Measurements from ENCODE around the gene CALR. TPM values are rescaled to one million over a fixed set of nuclear protein-coding genes. Genes with fewer than 3 reads are reported as not detected.
"Not testable (repeated sequence)": the region's sequence is repeated elsewhere in the genome, so short reads cannot be mapped to it uniquely, and the experiment has no call there.

Gene CALR
- total RNA-seq, 1 experiment from 2014 or later: 1,088 TPM

DNA sequence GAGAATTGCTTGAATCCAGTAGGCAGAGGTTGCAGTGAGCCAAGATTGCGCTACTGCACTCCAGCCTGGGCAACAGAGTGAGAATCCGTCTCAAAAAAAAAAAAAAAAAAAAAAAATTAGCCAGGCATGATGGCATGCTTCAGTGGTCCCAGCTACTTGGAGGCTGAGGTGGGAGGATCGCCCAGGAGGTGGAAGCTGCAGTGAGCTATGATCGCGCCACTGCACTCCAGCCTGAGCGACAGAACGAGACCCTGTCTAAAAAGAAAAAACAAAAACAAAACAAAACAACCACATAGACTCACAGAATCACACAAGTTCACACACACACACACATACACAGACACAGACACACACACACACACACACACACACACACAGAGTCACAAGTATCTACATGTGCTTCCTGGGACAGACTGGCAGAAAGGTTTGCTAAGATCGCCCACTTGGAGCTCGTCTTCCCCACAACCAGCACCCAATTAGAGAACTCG, 48.1 kb upstream of the CALR start:
- TF ChIP-seq NFATC4 (CRISPR knock-in tag; IDR thresholded peaks at IDR 0.05): 0 out of 2 replicates have a peak, but pooled peaks have one; percentile 49
- TF ChIP-seq ZNF671 (CRISPR knock-in tag; IDR thresholded peaks at IDR 0.05): 0 out of 2 replicates have a peak, but pooled peaks have one; percentile 38
- H3K36me3 Mint-ChIP-seq: peaks cover 20% of the 10 kb centered on the region
- peaks cover 22% of the 10 kb centered on the region for H3K4me1 Mint-ChIP-seq
- H3K4me3 Mint-ChIP-seq: peak overlapping the region; percentile 99
- peaks cover 20% of the 10 kb centered on the region for H3K27me3 Mint-ChIP-seq (ENCODE audit: low read depth)
- ChIA-PET POLR2A (interaction anchor here (0.6 to 2.4 kb wide), 23 partner anchors 8 to 1658 kb away, joined by 3 to 27 read pairs (median 4); partner anchors contain the start of genes CALR, DNASE2, FARSA and GET3), CTCF (interaction anchor here (0.6 to 3.4 kb wide), 18 partner anchors 8 to 211 kb away, joined by 3 to 33 read pairs (median 4); partner anchors contain the start of genes FARSA and RAD23A)
- peak overlapping the region; percentile 96 for H3K27ac Mint-ChIP-seq
- not testable (repeated sequence) for H3K9me3 Mint-ChIP-seq; ATAC-seq; DNase-seq (ENCODE audit: low spot score)

DNA sequence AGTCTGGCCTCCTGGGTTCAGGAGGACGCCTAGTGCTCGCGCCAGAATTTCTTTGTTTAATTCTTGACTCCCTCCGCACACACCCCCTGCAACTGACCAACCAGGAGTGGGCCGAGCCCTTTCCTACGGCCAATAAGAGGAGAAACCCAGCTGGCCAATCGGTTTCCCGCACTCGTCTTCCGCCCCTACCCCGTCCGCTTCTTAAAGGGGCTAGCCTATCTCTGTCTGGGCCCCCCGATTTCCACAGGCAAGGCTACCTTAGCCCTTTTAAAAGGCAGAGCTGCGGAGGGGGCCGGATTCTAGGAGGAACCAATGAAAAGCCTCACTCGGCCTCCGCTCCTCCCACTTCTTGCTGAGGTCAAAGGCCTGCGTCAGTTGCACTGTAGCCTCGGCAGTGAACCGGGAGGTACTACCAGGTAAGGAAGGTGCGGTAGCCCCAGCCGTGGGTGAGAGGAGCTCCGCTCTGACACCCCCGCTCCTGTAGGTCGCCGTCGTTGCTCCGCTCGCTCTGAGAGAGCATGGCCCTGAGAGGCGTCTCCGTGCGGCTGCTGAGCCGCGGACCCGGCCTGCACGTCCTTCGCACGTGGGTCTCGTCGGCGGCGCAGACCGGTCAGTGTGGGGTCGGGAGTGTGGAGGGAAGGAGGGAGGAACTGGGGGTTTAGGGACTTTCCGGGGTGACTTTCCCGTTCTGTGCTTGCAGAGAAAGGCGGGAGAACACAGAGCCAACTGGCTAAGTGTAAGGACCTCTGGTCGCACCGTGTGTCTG, 47.4 kb upstream of the CALR start, which contains the start of gene GCDH:
Gene GCDH, plus strand, starts transcription at position 374 of the 766 bp plus-strand sequence. Its CDS starts 145 bp downstream, at position 519.
- H3K27me3 Mint-ChIP-seq (ENCODE audit: low read depth): peaks cover 20% of the 10 kb centered on the region
- peaks cover 20% of the 10 kb centered on the region for H3K36me3 Mint-ChIP-seq
- H3K9me3 Mint-ChIP-seq: no peaks in the 10 kb centered on the region
- ChIA-PET CTCF (interaction anchor here (0.6 to 3.4 kb wide), 18 partner anchors 9 to 210 kb away, joined by 3 to 33 read pairs (median 4); partner anchors contain the start of gene RAD23A), POLR2A (interaction anchor here (0.6 to 2.4 kb wide), 25 partner anchors 8 to 1657 kb away, joined by 3 to 27 read pairs (median 3); partner anchors contain the start of genes CALR, DNASE2, FARSA and GET3)
- H3K4me1 Mint-ChIP-seq: peaks cover 22% of the 10 kb centered on the region
- H3K4me3 Mint-ChIP-seq: peak within 1 kb of the TSS; percentile 99
- peak; percentile 96 for ATAC-seq
- peak within 1 kb of the TSS; percentile 96 for H3K27ac Mint-ChIP-seq
- peak; percentile 98 for DNase-seq (ENCODE audit: low spot score)
- TF ChIP-seq MXD4 (CRISPR knock-in tag; IDR thresholded peaks at IDR 0.05; ENCODE audit: borderline replicate concordance) (no peak), ZNF263 (CRISPR knock-in tag; IDR thresholded peaks at IDR 0.05; ENCODE audit: low read depth) (no peak), SMAD4 (CRISPR knock-in tag; IDR thresholded peaks at IDR 0.05) (no peak), TCF7 (CRISPR knock-in tag; IDR thresholded peaks at IDR 0.05; ENCODE audit: low read depth) (no peak), IRF2 (CRISPR knock-in tag; IDR thresholded peaks at IDR 0.05; ENCODE audit: borderline replicate concordance, low read depth) (no peak), ZNF138 (CRISPR knock-in tag; conservative IDR thresholded peaks at IDR 0.05) (no peak), ZNF317 (CRISPR knock-in tag; IDR thresholded peaks at IDR 0.05; ENCODE audit: borderline replicate concordance, low read depth) (no peak), SOX15 (CRISPR knock-in tag; IDR thresholded peaks at IDR 0.05) (no peak), NR2C2 (CRISPR knock-in tag; IDR thresholded peaks at IDR 0.05) (peak; percentile 57; the same call in 1 of the 2 replicates), PRRX2 (CRISPR knock-in tag; IDR thresholded peaks at IDR 0.05) (no peak), ZBTB21 (CRISPR knock-in tag; IDR thresholded peaks at IDR 0.05; ENCODE audit: borderline replicate concordance) (peak; percentile 60; the same call in 1 of the 2 replicates), FOXJ3 (CRISPR knock-in tag; IDR thresholded peaks at IDR 0.05; ENCODE audit: borderline replicate concordance) (no peak), CREM (CRISPR knock-in tag; IDR thresholded peaks at IDR 0.05) (peak; percentile 95), NFE2L1 (CRISPR knock-in tag; IDR thresholded peaks at IDR 0.05) (no peak), CBFB (CRISPR knock-in tag; IDR thresholded peaks at IDR 0.05; ENCODE audit: low read depth) (no peak)
- TF ChIP-seq, protein P1, sequence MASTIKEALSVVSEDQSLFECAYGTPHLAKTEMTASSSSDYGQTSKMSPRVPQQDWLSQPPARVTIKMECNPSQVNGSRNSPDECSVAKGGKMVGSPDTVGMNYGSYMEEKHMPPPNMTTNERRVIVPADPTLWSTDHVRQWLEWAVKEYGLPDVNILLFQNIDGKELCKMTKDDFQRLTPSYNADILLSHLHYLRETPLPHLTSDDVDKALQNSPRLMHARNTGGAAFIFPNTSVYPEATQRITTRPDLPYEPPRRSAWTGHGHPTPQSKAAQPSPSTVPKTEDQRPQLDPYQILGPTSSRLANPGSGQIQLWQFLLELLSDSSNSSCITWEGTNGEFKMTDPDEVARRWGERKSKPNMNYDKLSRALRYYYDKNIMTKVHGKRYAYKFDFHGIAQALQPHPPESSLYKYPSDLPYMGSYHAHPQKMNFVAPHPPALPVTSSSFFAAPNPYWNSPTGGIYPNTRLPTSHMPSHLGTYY (CRISPR knock-in tag; IDR thresholded peaks at IDR 0.05): no peak
- TF ChIP-seq, protein P2, sequence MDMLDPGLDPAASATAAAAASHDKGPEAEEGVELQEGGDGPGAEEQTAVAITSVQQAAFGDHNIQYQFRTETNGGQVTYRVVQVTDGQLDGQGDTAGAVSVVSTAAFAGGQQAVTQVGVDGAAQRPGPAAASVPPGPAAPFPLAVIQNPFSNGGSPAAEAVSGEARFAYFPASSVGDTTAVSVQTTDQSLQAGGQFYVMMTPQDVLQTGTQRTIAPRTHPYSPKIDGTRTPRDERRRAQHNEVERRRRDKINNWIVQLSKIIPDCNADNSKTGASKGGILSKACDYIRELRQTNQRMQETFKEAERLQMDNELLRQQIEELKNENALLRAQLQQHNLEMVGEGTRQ (CRISPR knock-in tag; IDR thresholded peaks at IDR 0.05): peak; percentile 10; the same call in 1 of the 2 replicates
- TF ChIP-seq, protein P3, sequence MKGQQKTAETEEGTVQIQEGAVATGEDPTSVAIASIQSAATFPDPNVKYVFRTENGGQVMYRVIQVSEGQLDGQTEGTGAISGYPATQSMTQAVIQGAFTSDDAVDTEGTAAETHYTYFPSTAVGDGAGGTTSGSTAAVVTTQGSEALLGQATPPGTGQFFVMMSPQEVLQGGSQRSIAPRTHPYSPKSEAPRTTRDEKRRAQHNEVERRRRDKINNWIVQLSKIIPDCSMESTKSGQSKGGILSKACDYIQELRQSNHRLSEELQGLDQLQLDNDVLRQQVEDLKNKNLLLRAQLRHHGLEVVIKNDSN (CRISPR knock-in tag; IDR thresholded peaks at IDR 0.05): peak; percentile 58; the same call in 1 of the 2 replicates
- TF ChIP-seq, protein P4, sequence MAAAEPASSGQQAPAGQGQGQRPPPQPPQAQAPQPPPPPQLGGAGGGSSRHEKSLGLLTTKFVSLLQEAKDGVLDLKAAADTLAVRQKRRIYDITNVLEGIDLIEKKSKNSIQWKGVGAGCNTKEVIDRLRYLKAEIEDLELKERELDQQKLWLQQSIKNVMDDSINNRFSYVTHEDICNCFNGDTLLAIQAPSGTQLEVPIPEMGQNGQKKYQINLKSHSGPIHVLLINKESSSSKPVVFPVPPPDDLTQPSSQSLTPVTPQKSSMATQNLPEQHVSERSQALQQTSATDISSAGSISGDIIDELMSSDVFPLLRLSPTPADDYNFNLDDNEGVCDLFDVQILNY (CRISPR knock-in tag; IDR thresholded peaks at IDR 0.05): no peak; the same call in 1 of the 2 replicates
- TF ChIP-seq, protein P5, sequence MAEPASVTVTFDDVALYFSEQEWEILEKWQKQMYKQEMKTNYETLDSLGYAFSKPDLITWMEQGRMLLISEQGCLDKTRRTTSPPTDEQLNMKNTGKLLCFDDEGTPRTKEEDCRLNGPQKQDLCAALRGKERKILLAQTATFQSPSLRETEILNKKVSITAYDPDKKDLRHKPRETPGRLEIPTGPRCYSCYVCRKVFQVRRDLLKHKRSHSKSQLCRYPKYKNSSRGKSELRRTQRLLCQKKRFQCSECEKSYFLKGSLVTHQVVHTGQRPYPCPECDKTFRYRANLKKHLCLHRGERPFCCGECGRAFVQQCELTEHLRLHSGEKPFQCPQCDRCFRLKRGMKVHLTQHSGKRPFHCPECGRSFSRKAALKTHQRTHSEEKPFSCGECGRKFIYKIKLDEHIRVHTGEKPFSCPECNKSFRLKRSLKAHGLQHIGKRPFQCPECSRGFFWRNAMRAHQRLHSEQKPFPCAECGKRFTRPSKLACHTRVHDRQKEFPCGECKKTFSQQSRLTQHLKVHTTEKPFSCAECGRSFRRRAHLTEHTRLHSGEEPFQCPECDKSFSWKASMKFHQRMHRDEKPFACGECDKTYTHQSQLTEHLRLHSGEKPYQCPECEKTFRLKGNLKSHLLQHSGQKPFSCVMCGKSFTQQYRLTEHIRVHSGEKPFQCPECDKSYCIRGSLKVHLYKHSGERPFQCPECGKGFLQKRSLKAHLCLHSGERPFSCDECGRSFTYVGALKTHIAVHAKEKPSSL (CRISPR knock-in tag; conservative IDR thresholded peaks at IDR 0.05): no peak
- TF ChIP-seq, protein P6, sequence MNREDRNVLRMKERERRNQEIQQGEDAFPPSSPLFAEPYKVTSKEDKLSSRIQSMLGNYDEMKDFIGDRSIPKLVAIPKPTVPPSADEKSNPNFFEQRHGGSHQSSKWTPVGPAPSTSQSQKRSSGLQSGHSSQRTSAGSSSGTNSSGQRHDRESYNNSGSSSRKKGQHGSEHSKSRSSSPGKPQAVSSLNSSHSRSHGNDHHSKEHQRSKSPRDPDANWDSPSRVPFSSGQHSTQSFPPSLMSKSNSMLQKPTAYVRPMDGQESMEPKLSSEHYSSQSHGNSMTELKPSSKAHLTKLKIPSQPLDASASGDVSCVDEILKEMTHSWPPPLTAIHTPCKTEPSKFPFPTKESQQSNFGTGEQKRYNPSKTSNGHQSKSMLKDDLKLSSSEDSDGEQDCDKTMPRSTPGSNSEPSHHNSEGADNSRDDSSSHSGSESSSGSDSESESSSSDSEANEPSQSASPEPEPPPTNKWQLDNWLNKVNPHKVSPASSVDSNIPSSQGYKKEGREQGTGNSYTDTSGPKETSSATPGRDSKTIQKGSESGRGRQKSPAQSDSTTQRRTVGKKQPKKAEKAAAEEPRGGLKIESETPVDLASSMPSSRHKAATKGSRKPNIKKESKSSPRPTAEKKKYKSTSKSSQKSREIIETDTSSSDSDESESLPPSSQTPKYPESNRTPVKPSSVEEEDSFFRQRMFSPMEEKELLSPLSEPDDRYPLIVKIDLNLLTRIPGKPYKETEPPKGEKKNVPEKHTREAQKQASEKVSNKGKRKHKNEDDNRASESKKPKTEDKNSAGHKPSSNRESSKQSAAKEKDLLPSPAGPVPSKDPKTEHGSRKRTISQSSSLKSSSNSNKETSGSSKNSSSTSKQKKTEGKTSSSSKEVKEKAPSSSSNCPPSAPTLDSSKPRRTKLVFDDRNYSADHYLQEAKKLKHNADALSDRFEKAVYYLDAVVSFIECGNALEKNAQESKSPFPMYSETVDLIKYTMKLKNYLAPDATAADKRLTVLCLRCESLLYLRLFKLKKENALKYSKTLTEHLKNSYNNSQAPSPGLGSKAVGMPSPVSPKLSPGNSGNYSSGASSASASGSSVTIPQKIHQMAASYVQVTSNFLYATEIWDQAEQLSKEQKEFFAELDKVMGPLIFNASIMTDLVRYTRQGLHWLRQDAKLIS (CRISPR knock-in tag; IDR thresholded peaks at IDR 0.05; ENCODE audit: borderline replicate concordance): no peak
